ENCODE results near the gene MICAL2.

DNA sequence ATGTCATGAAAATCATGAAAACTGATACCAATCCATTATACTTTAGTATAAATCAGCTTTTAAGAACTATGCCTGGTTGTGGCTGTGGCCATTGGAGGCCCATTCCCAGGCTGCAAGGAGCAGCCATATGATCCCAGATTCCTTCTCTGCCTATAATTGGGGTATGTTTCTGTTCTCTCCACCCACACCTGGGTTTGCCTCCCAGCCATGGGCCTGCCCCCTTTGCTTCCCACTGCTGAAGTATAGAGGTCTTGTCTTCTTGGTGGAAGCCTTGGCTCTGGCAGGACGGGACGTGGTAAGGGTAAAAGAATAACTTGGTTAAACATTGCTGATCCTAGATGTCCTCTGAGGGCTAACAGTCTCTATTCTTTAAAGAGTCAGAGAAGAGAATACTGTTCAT is 2.4 kb downstream of the MICAL2 start:
- TF ChIP-seq, protein P1, sequence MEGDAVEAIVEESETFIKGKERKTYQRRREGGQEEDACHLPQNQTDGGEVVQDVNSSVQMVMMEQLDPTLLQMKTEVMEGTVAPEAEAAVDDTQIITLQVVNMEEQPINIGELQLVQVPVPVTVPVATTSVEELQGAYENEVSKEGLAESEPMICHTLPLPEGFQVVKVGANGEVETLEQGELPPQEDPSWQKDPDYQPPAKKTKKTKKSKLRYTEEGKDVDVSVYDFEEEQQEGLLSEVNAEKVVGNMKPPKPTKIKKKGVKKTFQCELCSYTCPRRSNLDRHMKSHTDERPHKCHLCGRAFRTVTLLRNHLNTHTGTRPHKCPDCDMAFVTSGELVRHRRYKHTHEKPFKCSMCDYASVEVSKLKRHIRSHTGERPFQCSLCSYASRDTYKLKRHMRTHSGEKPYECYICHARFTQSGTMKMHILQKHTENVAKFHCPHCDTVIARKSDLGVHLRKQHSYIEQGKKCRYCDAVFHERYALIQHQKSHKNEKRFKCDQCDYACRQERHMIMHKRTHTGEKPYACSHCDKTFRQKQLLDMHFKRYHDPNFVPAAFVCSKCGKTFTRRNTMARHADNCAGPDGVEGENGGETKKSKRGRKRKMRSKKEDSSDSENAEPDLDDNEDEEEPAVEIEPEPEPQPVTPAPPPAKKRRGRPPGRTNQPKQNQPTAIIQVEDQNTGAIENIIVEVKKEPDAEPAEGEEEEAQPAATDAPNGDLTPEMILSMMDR (IDR thresholded peaks at IDR 0.05 in 2 of 3, conservative IDR thresholded peaks at IDR 0.05 in 1 of 3; ENCODE audit: control insufficient read depth in 2 of 3, extremely low read depth in 1 of 3, insufficient read depth in 1 of 3, low read depth in 3 of 3, low read length in 3 of 3) = no peak
- TF ChIP-seq POLR2A (IDR thresholded peaks at IDR 0.05; ENCODE audit: low read depth, low read length) (no peak), BHLHE40 (IDR thresholded peaks at IDR 0.05; ENCODE audit: borderline replicate concordance in 1 of 2, low read depth in 2 of 2, low read length in 1 of 2) (no peak), MAX (IDR thresholded peaks at IDR 0.05; ENCODE audit: low read depth, low read length) (no peak), ATF3 (IDR thresholded peaks at IDR 0.05; ENCODE audit: borderline replicate concordance, extremely low read depth, low read depth, low read length) (no peak), EED (IDR thresholded peaks at IDR 0.05; ENCODE audit: low read depth) (no peak), MYC (IDR thresholded peaks at IDR 0.05; ENCODE audit: insufficient read depth, insufficient read length, insufficient replicate concordance, low read length, severe bottlenecking) (no peak), POLR2AphosphoS5 (IDR thresholded peaks at IDR 0.05; ENCODE audit: low read length) (no peak), KAT2A (conservative IDR thresholded peaks at IDR 0.05; ENCODE audit: control insufficient read depth, low read depth, low read length) (no peak), FOXM1 (IDR thresholded peaks at IDR 0.05; ENCODE audit: low read depth, low read length) (no peak)
